ENCODE results near the gene ACTR10.

DNA sequence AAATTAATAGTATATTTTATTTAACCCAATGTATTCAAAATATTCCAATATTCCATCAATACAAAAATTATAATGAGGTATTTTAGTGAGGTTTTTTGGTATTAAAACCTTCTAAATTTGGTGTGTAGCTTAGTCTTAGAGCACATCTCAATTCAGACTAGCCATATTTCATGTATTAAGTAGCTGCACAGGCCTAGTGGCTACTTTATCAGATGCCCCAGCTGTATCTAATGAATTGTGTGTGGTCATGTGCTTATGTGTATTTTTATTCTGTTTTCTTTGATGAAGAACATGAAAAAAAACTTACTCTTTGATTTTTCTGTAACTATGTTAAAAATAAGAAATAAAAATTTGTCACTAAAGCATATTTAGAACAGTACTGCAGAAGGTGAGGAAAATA is 13.2 kb downstream of the ACTR10 start:
- TF ChIP-seq, protein P1, sequence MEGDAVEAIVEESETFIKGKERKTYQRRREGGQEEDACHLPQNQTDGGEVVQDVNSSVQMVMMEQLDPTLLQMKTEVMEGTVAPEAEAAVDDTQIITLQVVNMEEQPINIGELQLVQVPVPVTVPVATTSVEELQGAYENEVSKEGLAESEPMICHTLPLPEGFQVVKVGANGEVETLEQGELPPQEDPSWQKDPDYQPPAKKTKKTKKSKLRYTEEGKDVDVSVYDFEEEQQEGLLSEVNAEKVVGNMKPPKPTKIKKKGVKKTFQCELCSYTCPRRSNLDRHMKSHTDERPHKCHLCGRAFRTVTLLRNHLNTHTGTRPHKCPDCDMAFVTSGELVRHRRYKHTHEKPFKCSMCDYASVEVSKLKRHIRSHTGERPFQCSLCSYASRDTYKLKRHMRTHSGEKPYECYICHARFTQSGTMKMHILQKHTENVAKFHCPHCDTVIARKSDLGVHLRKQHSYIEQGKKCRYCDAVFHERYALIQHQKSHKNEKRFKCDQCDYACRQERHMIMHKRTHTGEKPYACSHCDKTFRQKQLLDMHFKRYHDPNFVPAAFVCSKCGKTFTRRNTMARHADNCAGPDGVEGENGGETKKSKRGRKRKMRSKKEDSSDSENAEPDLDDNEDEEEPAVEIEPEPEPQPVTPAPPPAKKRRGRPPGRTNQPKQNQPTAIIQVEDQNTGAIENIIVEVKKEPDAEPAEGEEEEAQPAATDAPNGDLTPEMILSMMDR (IDR thresholded peaks at IDR 0.05): no peak
- TF ChIP-seq POLR2A (IDR thresholded peaks at IDR 0.05) (no peak), EP300 (IDR thresholded peaks at IDR 0.05) (no peak)
